Stimulated activated effector memory CD8-positive, alpha-beta T cell treated with anti-CD3 and anti-CD28 coated beads, Interleukin-12 subunit alpha, Interleukin-12 subunit beta, amount 100 ng/mL, for 72 hours (primary cell): Measurements from ENCODE around the gene GUCY2D.
"Not testable (repeated sequence)": the region's sequence is repeated elsewhere in the genome, so short reads cannot be mapped to it uniquely, and the experiment has no call there.

Experiments used
- ATAC-seq: fragments of 150-1000 bp; cut with Tn5 transposase; 2 replicates; pipeline ENCODE4 v1.10.0; 2021
- DNase-seq, 2 donors: peaks; one replicate each; pipeline ENCODE4 v3.0.0; 2021 to 2022; ENCODE audit warnings: low spot score in 2 of 2
- H3K27ac Mint-ChIP-seq: one replicate; pipeline ENCODE4 v1.8.0; 2022; ENCODE audit warnings: mild to moderate bottlenecking, mixed read lengths
- H3K36me3 Mint-ChIP-seq: one replicate; pipeline ENCODE4 v1.8.0; 2022; ENCODE audit warnings: mild to moderate bottlenecking, mixed read lengths
- H3K4me1 Mint-ChIP-seq: one replicate; pipeline ENCODE4 v1.8.0; 2022; ENCODE audit warnings: mixed read lengths
- H3K4me3 Mint-ChIP-seq: one replicate; pipeline ENCODE4 v1.8.0; 2022; ENCODE audit warnings: mild to moderate bottlenecking, mixed read lengths
- H3K9me3 Mint-ChIP-seq: one replicate; pipeline ENCODE4 v1.8.0; 2022; ENCODE audit warnings: mixed read lengths

Gene GUCY2D

DNA sequence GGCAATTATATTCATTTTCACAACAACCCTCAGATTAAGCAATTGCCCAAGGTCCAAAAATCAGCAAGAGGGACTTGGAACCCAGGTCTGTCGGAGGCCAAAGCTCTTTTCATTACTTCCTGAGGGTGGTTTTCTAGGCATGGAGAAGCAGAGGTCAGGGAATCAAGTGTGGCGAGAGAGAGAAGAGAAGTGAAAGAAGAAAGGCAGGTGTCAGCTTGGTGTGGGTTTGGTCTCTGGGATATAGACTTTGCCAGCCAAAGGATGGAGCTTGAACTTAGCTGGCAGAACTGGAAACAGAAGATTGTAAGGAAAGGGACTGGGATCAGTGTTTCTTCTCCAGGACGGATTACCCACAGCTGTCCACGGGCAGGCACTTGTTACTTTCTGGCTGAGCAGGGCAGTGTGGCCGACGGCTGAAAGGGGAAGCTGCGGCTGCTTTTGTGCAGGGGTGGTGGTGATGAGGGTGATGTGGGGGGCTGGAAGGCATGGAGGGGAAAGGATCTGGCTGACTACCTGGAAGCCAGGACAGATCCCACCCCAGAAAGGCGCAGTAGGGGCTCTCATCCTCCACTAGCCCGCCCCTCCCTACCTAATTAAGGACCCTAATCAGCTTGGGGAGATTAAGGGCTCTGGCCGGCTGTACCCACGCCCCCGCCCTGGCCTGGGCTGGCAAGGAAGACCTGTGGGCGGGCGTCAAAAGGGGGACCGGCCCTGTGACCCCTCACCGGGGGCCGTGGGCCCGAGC, at the start of gene GUCY2D:
TSS of gene GUCY2D (plus strand) at position 640 of the 745 bp plus-strand sequence. CDS start 433 bp downstream, outside the sequence.
- Mint-ChIP-seq H3K9me3 (no peaks in the 10 kb centered on the region), H3K36me3 (no peaks in the 10 kb centered on the region), H3K27ac (no peak within 1 kb of the TSS), H3K4me3 (peak within 1 kb of the TSS; percentile 46), H3K4me1 (peaks cover 9% of the 10 kb centered on the region)
- DNase-seq (no peak), ATAC-seq (no peak)

DNA sequence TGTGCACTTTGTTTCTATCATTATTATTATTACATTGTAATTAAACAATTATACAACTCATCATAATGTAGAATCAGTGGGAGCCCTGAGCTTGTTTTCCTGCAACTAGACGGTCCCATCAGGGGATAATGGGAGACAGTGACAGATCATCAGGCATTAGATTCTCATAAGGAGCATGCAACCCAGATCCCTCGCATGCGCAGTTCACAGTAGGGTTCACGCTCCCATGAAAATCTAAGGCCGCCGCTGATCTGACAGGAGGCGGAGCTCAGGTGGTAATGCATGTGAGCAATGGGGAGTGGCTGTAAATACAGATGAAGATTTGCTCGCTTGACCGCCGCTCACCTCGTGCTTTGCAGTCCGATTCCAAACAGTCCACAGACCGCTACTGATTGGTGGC, 49.1 kb upstream of the GUCY2D start:
- not testable (repeated sequence) for H3K9me3 Mint-ChIP-seq, H3K27ac Mint-ChIP-seq, ATAC-seq, DNase-seq
- Mint-ChIP-seq H3K4me3 (peak overlapping the region; percentile 22), H3K36me3 (peaks cover 16% of the 10 kb centered on the region), H3K4me1 (peaks cover 16% of the 10 kb centered on the region)

DNA sequence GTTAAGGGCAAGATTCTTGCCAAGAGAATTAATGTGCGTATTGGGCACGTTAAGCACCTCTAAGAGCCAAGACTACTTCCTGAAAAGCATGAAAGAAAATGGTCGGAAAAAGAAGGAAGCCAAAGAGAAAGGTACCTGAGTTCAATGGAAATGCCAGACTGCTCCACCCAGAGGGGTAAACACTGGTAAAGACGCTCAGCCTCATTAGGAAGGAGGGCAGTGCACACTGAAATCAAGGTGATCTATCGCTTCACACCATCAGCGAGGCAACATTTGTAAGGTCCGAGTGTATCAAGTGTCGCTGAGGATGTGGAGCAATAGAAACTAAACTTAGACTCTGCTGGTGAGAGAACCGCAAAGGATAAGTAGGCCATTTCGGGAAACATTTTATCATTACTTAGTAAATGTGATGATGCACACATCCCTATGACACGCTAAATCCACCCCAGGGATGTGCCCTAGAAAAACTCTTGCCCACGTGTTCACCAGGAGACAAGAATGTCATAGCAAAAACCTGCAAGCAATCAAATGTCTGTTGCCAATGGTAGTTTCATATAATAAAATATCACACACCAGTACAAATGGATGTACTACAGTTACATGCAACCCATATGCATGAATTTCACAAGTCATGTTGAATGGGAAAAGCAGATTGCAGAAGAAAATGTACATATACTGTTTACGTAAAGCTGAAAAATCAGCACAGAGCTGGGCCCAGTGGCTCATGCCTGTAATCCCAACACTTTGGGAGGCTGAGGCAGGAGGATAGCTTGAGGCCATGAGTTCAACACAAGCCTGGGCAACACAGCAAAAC, 46.8 kb upstream of the GUCY2D start:
- ATAC-seq (peak; percentile 61), DNase-seq (no peak)
- Mint-ChIP-seq H3K27ac (peak overlapping the region; percentile 49), H3K4me1 (peaks cover 16% of the 10 kb centered on the region), H3K4me3 (peak overlapping the region; percentile 53), H3K36me3 (no peaks in the 10 kb centered on the region), H3K9me3 (no peaks in the 10 kb centered on the region)

DNA sequence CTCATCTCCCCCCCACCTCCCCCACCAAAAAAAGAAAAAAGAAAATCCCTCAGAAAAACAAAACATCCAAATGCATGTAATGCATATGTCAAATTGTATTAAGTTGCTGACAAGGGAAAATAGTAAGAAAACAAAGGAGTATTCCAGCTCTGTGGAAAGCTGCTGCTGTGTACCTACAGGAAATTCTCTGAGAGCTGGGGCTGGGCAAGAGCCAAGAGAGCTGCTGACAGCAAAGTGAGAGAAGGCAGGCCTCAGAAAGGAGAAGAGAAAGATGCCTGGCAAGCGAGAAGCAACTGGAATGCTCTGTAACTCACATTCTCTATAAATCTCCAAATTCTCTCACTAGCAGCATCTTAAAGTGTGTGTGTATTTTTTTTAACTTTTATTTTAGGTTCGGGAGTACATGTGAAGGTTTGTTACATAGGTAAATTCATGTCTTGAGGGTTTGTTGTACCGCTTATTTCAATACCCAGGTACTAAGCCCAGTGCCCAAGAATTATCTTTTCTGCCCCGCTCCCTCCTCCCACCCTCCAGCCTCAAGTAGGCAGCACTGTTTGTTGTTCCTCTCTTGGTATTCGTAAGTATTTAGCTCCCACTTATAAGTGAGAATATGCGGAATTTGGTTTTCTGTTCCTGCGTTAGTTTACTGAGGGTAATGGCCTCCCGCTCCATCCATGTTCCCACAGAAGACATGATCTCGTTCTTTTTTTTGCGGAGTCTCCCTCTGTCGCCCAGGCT, 46.0 kb upstream of the GUCY2D start:
- Mint-ChIP-seq H3K4me1 (peaks cover 11% of the 10 kb centered on the region), H3K27ac (no peak overlapping the region), H3K36me3 (no peaks in the 10 kb centered on the region), H3K4me3 (peak overlapping the region; percentile 53), H3K9me3 (no peaks in the 10 kb centered on the region)
- DNase-seq (no peak), ATAC-seq (no peak)

DNA sequence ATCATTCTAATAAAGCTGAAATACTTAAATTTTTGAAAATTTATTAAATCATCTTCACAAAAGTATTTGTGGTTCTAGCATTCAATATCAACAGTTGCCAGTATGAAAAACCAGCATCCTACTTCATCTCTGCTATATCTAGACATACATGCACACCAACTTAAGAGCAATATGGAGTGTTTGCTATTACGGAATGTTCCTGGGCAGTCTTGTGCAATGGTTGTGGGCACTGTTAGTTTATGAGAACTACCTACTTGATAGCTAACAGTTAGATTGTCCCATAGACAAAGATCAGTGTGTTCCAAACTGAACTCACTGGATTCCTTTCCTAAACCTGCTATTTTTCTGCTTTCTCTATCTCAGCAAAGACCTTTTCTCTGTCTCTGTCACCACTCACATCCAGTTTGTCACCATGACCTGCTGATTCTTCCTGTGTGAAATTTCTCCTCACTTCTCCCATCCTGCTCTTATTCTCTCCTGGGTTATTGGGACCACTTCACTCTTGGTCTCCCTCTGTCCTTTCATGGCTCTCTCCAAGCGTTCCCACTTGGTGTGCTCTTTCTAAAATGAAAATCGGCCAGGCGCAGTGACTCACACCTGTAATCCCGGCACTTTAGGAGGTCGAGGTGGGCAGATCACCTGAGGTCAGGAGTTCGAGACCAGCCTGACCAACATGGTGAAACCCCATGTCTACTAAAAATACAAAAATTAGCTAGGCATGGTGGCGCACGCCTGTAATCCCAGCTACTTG, 42.7 kb upstream of the GUCY2D start:
- Mint-ChIP-seq H3K9me3 (no peaks in the 10 kb centered on the region), H3K4me3 (no peak overlapping the region), H3K36me3 (no peaks in the 10 kb centered on the region), H3K27ac (no peak overlapping the region), H3K4me1 (no peaks in the 10 kb centered on the region)
- DNase-seq (no peak), ATAC-seq (no peak)

DNA sequence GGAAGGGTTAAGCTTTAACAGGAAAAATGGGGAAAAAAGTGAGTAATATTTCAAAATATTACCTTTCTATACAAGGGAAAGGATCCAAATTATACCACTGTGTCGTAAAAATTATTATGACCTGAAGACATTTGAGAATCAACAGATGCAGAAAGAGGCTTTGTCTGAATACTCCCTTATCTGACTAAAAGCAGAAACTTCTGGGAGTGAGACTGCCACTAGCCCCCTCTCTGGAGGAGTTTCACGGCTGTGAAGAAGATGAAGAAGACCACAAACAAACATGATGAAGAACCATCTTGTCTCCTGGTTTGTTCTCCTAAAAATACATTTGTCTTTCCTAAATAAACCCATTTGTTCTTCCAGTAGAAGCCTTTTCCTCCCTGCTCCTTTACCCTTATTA, 41.0 kb upstream of the GUCY2D start:
- DNase-seq (no peak), ATAC-seq (no peak)
- H3K27ac Mint-ChIP-seq: no peak overlapping the region
- H3K4me1 Mint-ChIP-seq: no peaks in the 10 kb centered on the region
- H3K9me3 Mint-ChIP-seq: no peaks in the 10 kb centered on the region
- no peaks in the 10 kb centered on the region for H3K36me3 Mint-ChIP-seq
- no peak overlapping the region for H3K4me3 Mint-ChIP-seq

DNA sequence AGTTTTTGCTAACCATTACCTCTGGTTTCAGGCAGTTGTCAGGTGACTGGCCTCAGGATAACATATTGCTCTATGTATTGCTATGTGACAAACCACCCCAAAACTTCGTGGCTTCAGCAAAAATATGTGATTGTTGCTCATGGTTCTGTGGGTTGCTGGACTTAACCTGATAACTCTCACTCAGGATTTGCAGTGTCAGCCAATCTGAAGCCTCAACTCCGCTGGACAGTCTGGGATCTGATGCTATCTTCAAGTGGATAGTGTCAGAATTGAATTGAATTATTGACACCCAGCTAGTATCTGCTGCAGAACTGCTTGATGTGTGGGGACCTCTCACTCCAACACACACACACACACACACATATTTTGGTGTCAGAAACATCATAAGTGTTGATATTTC, 34.7 kb upstream of the GUCY2D start:
- no peaks in the 10 kb centered on the region for H3K9me3 Mint-ChIP-seq
- no peaks in the 10 kb centered on the region for H3K4me1 Mint-ChIP-seq
- H3K4me3 Mint-ChIP-seq: no peak overlapping the region
- no peak for ATAC-seq
- no peaks in the 10 kb centered on the region for H3K36me3 Mint-ChIP-seq
- H3K27ac Mint-ChIP-seq: no peak overlapping the region
- no peak for DNase-seq

DNA sequence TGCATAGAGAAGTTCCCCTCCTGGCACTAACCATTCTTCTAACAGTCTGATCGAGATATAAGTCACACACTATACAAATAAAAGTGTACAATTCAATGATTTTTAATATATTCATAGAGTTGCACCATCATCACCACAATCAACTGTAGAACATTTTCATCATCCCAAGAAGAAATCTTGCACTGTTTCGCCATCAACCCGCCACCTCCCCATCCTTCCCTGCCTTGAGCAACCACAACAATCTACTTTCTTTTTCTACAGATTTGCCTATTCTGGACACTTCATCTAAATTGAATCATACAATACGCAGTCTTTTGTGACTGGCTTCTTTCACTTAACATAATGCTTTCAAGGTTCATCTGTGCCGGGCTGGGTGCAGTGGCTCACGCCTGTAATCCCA, 33.0 kb upstream of the GUCY2D start:
- ATAC-seq (no peak), DNase-seq (no peak)
- no peak overlapping the region for H3K4me3 Mint-ChIP-seq
- no peaks in the 10 kb centered on the region for H3K4me1 Mint-ChIP-seq
- H3K9me3 Mint-ChIP-seq: peaks cover 2% of the 10 kb centered on the region
- H3K36me3 Mint-ChIP-seq: no peaks in the 10 kb centered on the region
- no peak overlapping the region for H3K27ac Mint-ChIP-seq

DNA sequence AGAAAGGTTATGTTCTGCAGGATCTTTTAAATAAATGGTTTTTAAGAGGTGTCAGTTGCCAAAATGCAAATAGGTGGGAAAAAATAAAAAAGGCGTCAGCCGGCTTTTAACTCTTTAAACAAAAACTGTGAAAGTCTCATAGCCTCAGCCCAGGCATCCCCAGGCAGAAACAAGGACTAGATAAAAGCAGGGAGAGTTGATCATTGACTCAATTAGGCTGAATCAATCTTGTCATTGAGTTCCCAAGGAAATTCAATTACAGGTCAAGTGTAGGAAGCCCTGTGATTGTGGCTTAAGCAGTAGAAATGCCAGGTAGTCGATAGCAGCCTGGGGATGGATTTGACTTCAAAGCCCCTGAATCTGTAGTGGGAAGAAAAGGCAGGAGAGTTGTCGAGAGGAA, 30.8 kb upstream of the GUCY2D start:
- ATAC-seq (no peak), DNase-seq (no peak)
- Mint-ChIP-seq H3K27ac (no peak overlapping the region), H3K9me3 (peaks cover 10% of the 10 kb centered on the region), H3K4me3 (no peak overlapping the region), H3K36me3 (no peaks in the 10 kb centered on the region), H3K4me1 (no peaks in the 10 kb centered on the region)

DNA sequence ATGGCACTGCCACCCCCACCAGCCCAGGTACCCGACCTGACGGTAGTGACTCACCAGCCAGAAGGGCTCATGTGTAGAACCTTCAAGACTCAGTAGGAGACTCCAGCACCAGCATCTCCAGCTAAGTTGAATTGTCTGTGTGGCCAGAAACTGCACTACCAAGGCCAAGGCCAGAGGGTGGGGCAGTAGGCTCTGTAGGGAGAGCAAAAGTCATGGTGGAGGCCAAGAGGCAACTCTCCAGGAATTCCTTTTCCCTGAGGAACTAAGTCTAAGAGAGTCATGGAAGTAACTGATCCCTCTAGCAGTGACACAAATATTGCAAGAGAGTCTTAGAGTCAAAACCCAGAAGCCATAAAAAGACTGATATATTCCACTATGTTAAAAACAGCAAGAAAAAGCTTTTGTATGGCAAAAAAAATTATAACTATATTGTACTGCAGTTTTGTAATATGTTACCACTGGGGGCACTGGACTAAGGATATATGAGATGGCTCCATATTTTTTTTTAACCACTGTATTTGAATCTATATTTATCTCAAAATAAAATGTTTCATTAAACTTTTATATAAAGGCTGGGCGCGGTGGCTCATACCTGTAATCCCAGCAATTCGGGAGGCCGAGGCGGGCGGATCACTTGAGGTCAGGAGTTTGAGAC, 30.2 kb upstream of the GUCY2D start:
- Mint-ChIP-seq H3K9me3 (peaks cover 10% of the 10 kb centered on the region), H3K36me3 (no peaks in the 10 kb centered on the region), H3K4me3 (no peak overlapping the region), H3K4me1 (no peaks in the 10 kb centered on the region), H3K27ac (no peak overlapping the region)
- no peak for DNase-seq
- ATAC-seq: no peak

DNA sequence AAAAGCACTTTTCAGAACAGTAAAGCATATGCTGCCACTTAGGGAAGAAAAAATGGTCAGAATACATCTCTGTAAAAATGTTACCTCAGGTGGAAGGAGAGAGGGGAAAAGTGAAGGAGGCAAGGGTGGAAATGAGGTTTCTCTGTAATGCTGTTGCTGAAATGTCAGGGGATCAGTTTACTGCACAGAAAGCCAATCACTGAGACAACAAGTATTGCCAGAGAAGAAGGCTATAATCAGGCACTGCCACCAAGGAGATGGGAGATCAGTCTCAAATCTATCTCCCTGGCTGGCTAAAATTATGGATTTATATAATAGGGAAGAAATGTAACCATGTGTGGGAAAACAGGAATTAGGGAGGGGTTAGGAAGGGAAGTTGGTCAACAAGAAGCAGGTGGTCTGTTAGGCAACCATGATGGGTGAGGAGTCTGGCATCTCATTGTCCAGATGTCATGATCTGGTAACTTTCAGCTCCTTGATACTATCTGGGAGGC, 27.7 kb upstream of the GUCY2D start:
- Mint-ChIP-seq H3K4me1 (peaks cover 5% of the 10 kb centered on the region), H3K9me3 (peaks cover 10% of the 10 kb centered on the region), H3K4me3 (no peak overlapping the region), H3K36me3 (no peaks in the 10 kb centered on the region), H3K27ac (no peak overlapping the region)
- no peak for DNase-seq
- no peak for ATAC-seq

DNA sequence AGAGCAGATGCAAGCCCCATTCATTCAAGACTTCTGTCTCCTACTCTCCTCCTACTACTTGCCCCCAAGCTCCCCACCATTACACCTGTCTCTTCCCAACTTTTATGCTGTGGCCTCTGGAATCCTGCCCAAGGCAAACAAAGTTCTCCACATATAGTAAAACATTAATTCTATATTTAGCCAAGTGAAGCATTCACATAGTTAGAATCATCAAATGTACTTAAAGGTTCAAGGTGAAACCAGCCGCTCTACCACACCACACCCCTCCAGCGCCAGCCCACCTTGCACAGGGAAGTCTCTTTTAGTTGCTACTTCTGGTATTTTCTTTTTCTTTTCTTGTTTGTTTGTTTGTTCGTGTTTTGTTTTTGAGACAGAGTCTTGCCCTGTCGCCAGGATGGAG, 25.4 kb upstream of the GUCY2D start:
- Mint-ChIP-seq H3K36me3 (no peaks in the 10 kb centered on the region), H3K4me1 (peaks cover 5% of the 10 kb centered on the region), H3K9me3 (peaks cover 10% of the 10 kb centered on the region), H3K4me3 (no peak overlapping the region), H3K27ac (no peak overlapping the region)
- DNase-seq (no peak), ATAC-seq (no peak)

DNA sequence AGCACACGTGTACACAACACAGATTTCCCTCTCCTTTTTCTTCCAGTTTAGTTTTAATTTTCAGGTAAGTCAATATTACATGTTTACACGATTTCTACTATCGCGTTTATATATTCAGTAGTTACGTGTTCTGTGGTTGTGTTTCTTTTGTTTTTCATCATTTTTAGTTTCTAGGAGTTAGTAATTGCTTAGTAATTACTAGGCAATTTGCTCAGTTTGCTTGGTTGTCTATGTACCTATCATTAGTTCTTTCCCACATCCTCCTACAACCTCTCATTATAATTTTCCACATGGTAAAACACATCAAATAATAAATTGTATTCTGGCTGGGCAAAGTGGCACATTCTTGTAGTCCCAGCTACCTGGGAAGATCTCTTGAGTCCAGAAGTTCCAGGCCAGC, 24.6 kb upstream of the GUCY2D start:
- Mint-ChIP-seq H3K4me1 (peaks cover 5% of the 10 kb centered on the region), H3K9me3 (peaks cover 10% of the 10 kb centered on the region), H3K4me3 (no peak overlapping the region), H3K36me3 (no peaks in the 10 kb centered on the region), H3K27ac (no peak overlapping the region)
- ATAC-seq (peak; percentile 73), DNase-seq (no peak)

DNA sequence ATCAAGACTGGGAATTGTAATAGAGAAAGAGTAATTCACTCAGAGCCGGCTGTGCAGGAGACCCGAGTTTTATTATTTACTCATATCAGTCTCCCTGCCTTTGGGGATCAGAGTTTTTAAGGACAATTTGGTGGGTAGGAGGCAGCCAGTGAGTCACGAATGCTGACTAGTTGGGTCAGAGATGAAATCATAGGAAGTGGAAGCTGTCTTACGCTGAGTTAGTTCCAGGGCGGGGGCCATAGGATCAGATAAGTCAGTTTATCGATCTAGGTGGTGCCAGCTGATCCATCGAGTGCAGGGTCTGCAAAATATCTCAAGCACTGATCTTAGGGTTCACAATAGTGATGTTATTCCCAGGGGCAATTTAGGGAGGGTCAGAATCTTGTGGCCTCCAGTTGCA, 20.2 kb upstream of the GUCY2D start:
- DNase-seq (no peak), ATAC-seq (peak; percentile 72)
- peaks cover 5% of the 10 kb centered on the region for H3K4me1 Mint-ChIP-seq
- H3K4me3 Mint-ChIP-seq: no peak overlapping the region
- H3K27ac Mint-ChIP-seq: no peak overlapping the region
- no peaks in the 10 kb centered on the region for H3K9me3 Mint-ChIP-seq
- H3K36me3 Mint-ChIP-seq: no peaks in the 10 kb centered on the region
